T-helper 1 cell (primary cell): ENCODE results near the gene AIF1.

ENCODE experiments used
- DNase-seq, 5 donors: peaks; one replicate each; pipeline ENCODE4 v3.0.0-alpha.2; 2012 to 2020

AIF1 gene

DNA sequence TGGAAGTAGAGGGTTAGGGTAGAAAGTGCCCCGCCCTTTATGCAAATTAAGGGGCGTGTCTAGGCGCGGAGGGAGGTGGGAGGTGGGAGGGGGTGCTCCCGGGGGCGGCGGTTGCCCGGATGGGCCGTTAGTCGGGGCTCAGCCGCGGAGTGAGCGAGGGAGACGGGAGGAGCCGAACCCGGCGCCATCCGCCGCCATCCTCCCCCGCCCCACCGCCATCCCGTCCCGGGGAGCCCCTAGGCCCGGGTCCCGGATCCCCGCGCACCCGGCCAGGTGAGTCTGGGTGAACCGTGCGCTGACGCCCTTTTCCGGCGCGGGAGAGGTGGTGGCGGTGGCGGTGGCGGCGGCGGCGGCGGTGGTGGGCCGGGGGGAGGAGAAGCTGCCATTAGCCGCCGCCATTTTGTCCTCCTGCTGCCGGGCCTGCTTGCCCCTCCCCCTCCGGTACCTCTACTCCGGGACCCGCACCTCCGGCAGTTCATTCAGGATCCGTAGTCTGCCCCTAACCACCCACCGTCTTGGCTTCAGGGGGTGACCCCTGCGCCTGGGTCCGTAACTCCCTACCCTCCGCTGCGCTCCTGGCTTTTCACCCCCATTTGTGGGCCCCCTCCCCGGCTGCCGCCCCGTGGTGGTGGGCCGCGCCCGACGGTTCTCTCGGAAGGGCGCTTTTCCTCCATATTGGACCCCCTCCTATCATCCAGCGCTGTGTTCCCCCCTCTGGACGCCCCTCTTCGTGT, 5.7 kb downstream of the AIF1 start, which contains the start of gene PRRC2A:
TSS of gene PRRC2A (plus strand) at position 130 of the 734 bp plus-strand sequence. CDS start 2,075 bp downstream, outside the sequence.
- DNase-seq, result peak in 3 of 5 donors; percentile 91 to 93 (median 91)

DNA sequence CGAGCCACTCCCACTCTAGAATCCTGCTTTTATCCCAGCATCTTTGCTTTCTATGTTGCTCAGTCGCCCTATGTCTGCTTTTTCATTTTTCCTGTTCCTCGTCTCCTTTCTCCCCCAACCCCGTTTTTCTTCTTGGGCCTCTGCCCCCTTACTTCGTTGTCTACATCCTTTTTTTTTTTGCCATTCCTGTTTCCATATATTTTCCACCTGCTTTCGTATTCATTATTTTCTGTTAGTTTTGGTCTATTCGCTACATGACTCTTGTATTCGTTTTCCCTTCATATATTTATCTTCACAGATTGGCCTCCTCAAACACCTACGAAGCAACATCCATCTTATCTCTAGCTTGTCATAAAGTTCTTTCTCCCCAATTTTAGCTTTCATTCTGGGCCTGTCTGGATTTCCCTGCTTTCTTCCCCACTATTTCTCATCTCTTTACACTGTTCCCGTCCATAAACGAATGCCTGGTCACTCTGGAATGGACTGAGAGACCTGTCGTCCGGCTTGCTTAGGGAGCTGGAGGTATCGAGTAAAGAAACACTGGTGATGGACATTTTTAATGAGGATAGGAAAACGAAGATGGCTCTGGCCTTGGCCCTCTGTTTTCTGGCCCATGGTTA, 6.4 kb downstream of the AIF1 start:
- no peak for DNase-seq

DNA sequence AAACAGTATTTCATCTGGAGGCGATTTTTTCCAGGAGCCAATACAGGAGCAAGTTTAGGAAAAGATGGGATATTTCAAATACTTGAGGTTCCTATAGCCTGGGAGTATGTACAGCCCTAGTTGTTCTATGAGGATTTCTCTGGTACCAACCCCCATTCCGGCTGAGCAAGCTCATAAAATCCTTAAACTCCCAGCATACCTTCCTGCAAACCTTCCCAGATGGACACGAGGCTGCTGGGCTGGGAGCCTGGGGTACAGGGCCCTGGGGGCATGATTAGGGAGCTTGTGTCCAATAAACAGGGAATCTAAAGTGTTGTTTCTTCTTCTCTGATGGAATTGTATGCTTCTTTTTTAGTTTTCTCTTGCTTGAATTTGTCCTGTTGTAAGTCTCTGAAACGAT, 7.0 kb downstream of the AIF1 start:
- no peak for DNase-seq

DNA sequence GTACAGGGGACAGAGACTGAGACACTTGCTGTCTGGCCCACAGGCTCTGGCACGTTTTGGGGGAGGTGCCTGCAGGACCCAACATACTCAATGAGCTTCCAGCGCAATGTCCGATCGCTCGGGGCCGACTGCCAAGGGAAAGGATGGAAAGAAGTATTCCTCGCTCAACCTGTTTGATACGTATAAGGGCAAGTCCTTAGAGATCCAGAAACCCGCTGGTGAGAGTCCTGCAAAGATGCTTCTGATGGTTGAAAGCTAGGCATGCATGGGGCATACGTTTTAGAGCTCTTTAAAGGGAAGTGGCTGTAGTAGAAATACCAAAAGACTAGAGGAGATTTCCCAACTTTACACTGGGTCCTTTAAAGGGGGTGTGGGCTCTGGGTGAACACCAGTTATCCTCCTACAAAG, 7.7 kb downstream of the AIF1 start:
- no peak for DNase-seq

DNA sequence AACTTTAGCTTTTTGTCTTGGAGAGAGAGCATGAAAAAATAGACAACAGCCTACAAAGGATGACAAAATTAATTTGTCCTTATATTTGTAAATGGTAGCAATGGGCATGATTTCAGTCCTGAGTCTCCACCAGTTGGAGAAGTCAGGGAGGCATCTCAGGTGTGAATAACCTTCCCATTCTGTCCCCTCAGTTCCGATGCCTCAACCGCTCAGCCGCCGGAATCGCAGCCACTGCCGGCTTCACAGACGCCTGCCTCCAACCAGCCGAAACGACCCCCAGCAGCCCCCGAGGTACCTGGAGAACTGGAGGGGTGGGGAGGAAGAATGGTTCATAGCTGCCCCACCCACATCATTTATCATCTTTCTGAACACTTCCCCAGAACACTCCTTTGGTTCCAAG, 9.0 kb downstream of the AIF1 start:
- no peak for DNase-seq

DNA sequence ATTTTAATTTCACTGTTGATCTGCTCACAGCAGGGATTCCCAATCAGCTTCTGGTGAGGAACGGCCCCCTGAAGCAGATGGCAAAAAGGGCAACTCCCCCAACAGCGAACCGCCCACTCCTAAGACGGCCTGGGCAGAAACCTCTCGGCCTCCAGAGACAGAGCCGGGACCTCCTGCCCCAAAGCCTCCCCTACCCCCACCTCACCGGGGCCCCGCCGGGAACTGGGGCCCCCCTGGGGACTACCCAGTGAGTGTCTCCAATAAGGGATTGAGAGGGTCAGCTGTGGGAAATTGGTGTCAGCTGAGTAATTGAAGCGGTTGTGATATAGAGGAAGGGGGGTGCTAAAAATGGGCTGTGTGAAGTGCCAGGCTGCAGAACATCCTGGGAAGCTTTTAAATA, 11.9 kb downstream of the AIF1 start:
- no peak for DNase-seq

DNA sequence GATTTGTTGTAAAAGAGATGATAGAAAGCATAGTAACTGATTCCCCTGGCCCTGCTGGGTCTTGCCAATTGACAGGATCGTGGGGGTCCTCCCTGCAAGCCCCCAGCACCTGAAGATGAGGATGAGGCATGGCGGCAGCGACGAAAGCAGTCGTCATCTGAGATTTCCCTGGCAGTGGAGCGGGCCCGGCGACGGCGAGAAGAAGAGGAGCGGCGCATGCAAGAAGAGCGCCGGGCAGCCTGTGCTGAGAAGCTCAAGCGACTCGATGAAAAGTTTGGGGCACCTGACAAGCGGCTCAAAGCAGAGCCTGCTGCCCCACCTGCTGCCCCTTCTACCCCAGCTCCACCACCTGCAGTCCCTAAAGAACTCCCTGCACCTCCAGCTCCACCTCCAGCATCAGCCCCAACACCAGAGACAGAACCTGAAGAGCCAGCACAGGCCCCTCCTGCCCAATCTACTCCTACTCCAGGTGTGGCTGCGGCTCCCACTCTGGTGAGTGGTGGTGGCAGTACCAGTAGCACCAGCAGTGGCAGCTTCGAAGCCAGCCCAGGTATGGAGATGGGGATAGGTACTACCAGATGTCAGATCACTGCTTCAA, 12.8 kb downstream of the AIF1 start:
- no peak for DNase-seq

DNA sequence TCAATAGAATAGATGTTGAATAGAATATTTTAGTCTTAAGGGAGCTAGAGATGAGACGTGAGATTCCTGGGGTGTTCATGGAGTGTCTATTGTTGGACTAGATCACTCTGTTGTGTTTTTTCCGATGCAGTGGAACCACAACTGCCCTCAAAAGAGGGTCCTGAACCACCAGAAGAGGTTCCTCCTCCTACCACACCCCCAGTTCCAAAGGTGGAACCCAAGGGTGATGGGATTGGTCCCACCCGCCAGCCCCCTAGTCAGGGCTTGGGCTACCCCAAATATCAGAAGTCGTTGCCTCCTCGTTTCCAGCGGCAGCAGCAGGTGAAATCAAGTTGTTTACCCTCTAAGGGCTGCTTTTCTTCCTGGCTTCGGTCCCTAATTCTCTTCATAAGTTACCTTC, 14.0 kb downstream of the AIF1 start:
- no peak for DNase-seq

DNA sequence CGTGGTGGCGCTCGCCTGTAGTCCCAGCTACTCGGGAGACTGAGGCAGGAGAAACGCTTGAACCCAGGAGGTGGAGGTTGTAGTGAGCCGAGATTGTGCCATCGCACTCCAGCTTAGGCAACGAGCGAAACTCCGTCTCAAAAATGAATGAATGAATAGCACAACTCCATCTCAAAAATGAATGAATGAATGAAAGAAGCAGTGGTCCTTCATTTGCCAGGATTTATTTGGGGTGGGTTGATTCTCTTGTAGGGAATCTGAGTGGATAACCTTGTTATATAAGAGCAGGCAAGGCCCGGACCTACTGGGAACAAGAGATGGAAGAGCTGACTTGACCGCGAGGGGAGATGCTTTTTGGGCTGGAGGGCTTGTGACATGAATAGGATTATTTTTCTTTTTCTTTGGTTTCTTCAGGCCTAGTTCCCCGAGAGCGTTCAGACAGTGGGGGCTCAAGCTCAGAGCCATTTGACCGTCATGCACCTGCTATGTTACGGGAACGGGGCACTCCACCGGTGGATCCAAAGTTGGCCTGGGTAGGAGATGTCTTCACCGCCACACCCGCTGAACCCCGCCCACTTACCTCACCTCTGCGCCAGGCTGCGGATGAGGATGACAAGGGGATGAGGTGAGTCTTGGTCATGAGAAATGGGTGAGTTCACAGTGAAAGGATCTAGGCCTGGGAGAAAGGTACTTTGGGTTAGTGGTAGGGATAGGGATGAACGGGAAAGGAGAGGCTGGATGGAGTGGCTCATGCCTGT, 15.3 kb downstream of the AIF1 start:
- no peak for DNase-seq

DNA sequence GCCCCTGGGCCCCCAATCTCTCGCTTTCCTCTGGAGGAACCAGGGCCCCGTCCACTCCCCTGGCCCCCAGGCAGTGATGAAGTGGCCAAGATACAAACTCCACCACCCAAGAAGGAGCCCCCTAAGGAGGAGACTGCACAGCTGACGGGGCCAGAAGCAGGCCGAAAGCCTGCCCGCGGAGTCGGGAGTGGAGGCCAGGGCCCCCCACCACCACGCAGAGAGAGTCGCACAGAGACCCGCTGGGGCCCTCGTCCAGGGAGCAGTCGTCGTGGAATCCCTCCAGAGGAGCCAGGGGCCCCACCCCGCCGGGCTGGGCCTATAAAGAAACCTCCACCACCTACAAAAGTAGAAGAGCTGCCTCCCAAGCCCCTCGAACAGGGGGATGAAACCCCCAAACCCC, 16.2 kb downstream of the AIF1 start:
- no peak for DNase-seq

DNA sequence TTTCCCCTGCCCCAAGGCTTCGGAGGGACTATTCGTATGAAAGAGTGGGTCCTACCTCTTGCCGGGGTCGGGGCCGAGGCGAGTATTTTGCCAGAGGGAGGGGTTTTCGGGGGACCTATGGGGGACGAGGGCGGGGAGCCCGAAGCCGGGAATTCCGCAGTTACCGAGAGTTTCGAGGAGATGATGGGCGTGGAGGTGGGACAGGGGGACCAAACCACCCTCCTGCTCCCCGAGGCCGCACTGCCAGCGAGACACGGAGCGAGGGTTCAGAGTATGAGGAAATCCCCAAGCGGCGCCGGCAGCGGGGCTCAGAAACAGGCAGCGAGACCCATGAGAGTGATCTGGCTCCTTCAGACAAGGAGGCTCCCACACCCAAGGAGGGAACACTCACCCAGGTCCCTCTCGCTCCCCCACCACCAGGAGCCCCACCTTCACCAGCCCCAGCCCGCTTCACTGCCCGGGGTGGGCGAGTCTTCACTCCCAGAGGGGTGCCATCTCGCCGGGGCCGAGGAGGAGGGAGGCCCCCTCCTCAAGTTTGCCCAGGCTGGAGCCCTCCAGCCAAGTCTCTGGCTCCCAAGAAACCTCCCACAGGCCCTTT, 16.7 kb downstream of the AIF1 start:
- DNase-seq, result no peak

DNA sequence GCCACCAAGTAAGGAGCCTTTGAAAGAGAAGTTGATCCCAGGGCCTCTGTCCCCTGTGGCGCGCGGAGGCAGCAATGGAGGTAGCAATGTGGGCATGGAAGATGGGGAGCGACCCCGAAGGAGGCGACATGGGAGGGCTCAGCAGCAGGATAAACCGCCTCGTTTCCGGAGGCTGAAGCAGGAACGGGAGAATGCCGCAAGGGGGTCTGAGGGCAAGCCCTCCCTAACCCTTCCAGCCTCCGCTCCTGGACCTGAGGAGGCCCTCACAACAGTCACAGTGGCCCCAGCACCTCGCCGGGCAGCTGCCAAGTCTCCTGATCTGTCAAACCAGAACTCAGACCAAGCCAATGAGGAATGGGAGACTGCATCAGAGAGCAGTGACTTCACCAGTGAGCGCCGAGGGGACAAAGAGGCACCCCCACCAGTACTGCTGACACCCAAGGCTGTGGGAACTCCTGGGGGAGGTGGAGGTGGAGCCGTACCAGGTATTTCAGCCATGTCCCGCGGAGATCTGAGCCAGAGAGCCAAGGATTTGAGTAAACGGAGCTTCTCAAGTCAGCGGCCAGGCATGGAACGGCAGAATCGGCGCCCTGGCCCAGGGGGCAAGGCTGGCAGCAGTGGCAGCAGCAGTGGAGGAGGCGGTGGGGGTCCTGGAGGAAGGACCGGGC, 17.4 kb downstream of the AIF1 start:
- DNase-seq, result no peak

DNA sequence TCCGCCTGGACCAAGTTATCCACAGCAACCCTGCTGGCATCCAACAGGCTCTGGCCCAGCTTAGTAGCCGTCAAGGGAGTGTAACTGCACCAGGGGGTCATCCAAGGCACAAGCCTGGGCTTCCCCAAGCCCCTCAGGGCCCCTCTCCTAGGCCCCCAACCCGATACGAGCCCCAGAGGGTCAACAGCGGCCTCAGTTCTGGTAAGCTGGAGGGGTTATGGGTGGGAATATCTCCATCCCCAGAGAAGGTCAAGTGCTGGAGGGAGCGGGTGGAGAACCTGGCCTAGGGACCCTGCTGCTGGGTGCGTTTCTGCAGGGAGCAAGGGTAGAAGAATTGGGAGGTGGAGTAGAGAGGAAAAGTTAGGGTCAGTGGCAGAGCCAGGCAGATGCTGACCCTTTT, 18.4 kb downstream of the AIF1 start:
- DNase-seq, result no peak

DNA sequence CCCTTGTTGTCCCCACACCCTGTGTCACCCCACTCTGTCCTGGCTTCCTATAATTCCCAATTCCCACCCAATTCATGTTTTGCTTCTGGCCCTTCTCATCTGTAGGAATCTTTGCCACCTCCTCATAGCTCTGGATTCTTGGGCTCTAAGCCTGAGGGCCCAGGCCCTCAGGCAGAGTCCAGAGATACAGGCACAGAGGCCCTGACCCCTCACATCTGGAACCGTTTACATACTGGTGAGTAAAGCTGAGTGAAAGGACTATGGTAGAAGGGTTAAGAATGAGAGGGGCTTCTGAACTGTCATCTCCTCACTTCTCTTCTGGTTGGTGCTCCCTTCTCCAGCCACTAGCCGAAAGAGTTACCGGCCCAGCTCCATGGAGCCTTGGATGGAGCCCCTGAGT, 19.1 kb downstream of the AIF1 start:
- no peak for DNase-seq

DNA sequence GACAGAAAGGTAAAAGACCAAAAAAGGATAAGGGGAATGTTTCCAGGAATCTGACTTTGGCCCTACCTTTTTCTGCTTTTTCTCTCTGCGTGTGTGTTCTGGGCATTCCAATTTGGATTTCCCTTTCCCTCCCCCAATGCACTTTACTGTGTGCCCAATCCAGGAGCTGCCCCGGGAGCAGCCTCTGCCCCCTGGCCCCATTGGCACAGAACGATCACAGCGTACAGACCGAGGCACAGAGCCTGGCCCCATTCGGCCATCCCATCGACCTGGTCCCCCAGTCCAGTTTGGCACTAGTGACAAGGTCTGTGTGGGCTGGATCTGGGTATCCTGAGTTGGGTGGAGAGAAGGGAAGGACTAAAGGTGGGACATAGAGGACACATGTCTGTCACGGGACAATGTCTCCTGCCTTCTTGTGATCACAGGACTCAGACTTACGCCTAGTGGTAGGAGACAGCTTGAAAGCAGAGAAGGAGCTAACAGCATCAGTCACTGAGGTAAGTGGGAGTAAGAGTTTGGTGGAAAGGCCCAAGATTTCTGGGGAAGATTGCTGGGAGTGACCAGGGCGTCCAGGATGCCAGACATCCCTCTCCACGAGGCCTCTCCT, 20.0 kb downstream of the AIF1 start:
- no peak for DNase-seq

DNA sequence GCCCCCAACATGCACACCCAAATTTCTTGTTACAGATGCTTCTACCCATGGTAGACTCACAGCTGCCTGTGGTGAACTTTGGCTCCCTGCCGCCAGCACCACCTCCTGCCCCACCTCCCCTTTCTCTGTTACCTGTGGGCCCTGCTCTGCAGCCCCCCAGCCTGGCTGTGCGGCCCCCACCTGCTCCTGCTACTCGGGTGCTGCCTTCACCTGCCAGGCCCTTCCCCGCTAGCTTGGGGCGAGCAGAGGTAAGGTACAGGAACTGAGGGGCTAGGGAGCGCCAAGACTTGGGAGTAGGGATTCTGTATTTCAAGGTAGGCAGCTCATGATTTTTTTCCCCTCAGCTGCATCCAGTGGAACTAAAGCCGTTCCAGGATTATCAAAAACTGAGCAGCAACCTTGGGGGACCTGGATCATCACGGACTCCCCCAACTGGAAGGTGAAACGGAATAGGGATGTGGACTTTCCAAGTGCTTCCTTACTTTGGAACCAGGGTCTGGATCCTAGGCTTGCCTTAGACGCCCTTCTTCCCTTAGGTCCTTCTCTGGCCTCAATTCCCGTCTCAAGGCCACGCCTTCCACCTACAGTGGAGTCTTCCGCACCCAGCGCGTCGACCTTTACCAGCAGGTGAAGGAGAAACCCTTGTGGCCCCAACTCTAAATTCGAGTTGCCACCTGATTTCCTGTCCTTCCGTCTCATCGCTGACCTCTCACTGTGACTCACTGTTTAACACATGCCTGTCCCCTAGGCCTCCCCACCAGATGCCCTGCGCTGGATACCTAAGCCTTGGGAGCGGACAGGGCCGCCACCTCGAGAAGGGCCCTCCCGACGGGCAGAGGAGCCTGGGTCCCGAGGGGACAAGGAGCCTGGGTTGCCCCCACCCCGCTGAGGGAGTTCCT, 21.9 kb downstream of the AIF1 start:
- DNase-seq, result no peak

DNA sequence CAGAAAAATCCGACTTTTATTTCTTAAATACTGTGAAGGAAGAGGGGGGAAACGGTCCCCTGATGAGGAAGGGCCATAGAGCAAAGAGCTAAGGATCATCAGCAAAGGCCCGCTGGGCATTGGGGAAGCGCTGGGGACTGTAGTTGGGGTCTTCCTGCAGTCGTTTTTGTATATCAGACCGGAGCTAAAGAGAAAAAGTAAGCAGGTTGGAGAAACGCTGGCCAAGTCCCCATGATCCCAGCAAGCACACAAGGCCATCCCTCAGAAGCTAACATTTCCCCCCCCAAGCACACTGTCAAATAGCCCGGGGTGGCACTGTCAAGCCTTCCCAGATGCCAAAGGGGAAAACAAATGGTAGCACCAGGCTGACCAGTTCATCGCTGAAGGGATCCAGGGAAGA, 24.0 kb downstream of the AIF1 start:
- DNase-seq, result no peak

DNA sequence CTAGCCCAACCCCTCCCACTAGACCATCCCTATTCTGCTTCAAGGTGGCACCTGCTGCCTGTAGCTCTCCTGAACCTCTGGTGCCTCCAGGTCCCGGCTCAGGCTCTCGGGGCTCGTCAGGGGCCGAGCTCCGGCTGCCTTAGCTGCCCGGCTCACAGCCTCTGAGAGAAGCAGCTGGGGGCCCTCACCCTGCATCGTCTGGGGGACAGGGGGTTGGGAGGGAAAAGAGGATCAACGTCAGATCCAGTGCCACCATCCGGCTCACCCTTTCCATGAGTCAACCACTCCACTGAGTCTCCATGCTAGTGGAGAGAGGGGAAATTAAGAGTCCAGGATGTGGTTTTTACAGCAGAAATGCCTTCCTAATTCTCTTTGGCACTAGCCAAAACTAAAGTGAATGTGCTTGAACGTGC, 24.4 kb downstream of the AIF1 start:
- no peak for DNase-seq

DNA sequence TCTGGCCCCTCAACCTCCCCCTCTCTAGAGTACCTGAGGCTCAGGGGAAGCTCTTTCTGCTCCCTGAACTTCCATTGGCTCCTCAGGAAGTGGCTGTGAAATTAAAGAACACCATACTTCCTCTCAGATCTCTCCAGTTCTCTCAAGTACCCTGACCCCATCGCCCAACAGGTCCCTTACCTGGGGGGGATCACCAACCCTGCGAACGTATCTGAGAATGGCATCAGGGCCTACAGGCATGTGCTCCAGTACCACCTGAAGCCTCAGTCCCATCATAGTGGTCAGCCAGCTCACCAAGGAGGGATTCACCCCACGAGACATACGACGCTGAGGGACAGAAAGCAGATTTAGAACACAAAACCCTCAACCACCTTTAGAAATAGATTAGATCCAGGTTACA, 25.6 kb downstream of the AIF1 start:
- no peak for DNase-seq

DNA sequence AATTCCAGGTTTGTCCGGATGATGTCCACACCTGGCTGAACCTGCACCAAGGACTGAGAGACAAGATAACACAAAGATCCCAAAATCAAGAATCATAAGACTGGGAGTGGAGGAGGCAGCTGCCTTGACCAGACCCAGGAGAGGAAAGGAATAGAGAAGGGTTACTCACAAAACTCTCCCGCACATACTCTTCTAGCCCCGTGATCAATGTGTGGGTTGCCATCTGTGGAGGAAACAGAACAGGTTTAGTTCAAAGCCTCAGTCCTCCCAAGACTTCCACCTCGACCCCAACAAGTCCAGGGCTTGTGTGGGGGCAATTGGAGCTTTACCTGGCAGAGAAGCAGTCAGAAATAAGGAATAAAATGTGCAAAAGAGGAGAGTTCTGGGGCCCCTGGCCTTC, 26.3 kb downstream of the AIF1 start:
- no peak for DNase-seq
